Measurements from ENCODE around the gene TLR10.

DNA sequence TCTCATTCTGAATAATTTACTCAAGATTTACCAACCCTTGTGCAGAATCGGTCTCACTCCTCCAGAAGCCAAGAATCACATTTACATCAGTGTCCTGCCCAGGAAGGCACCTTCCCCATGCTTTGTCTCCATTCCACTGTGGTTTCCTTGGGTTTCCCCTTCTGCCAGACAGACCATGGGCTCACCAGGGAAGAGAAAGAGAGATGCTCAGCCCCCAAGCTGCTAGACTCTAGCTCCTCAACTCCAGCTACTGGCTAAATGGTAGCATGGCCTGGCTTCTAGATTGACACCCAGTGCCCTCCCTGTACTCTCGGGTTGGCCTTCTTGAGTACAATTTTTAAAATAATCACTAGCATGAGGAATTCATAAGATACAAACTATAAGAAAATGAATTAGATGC, 12.9 kb downstream of the TLR10 start:
- TF ChIP-seq ZKSCAN1 (IDR thresholded peaks at IDR 0.05; ENCODE audit: low read depth, low read length) (no peak), EP300 (IDR thresholded peaks at IDR 0.05; ENCODE audit: low read length) (no peak), ZNF12 (CRISPR knock-in tag; IDR thresholded peaks at IDR 0.05) (no peak), CC2D1A (IDR thresholded peaks at IDR 0.05) (no peak), FOXA1 (IDR thresholded peaks at IDR 0.05; ENCODE audit: borderline replicate concordance) (no peak), U2AF2 (optimal IDR thresholded peaks at IDR 0.05; ENCODE audit: low read depth, low read length) (no peak), SMC3 (conservative IDR thresholded peaks at IDR 0.05; ENCODE audit: insufficient read depth, low read depth, low read length) (no peak), ZNF766 (CRISPR knock-in tag; conservative IDR thresholded peaks at IDR 0.05) (no peak), KHSRP (IDR thresholded peaks at IDR 0.05) (no peak), ETV6 (IDR thresholded peaks at IDR 0.05; ENCODE audit: borderline replicate concordance in 1 of 2, low read depth in 2 of 2, low read length in 1 of 2) (no peak), ETV6 (CRISPR knock-in tag; IDR thresholded peaks at IDR 0.05; ENCODE audit: borderline replicate concordance) (no peak)
- TF ChIP-seq, protein P1, sequence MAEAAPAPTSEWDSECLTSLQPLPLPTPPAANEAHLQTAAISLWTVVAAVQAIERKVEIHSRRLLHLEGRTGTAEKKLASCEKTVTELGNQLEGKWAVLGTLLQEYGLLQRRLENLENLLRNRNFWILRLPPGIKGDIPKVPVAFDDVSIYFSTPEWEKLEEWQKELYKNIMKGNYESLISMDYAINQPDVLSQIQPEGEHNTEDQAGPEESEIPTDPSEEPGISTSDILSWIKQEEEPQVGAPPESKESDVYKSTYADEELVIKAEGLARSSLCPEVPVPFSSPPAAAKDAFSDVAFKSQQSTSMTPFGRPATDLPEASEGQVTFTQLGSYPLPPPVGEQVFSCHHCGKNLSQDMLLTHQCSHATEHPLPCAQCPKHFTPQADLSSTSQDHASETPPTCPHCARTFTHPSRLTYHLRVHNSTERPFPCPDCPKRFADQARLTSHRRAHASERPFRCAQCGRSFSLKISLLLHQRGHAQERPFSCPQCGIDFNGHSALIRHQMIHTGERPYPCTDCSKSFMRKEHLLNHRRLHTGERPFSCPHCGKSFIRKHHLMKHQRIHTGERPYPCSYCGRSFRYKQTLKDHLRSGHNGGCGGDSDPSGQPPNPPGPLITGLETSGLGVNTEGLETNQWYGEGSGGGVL (CRISPR knock-in tag; IDR thresholded peaks at IDR 0.05): no peak
- TF ChIP-seq, protein P2, sequence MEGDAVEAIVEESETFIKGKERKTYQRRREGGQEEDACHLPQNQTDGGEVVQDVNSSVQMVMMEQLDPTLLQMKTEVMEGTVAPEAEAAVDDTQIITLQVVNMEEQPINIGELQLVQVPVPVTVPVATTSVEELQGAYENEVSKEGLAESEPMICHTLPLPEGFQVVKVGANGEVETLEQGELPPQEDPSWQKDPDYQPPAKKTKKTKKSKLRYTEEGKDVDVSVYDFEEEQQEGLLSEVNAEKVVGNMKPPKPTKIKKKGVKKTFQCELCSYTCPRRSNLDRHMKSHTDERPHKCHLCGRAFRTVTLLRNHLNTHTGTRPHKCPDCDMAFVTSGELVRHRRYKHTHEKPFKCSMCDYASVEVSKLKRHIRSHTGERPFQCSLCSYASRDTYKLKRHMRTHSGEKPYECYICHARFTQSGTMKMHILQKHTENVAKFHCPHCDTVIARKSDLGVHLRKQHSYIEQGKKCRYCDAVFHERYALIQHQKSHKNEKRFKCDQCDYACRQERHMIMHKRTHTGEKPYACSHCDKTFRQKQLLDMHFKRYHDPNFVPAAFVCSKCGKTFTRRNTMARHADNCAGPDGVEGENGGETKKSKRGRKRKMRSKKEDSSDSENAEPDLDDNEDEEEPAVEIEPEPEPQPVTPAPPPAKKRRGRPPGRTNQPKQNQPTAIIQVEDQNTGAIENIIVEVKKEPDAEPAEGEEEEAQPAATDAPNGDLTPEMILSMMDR (IDR thresholded peaks at IDR 0.05 in 2 of 3, conservative IDR thresholded peaks at IDR 0.05 in 1 of 3; ENCODE audit: insufficient read depth in 2 of 3, low read depth in 1 of 3, low read length in 3 of 3): no peak

Data from K562 (cell line).